Omental fat pad (tissue), 4 donors: ENCODE results near the gene EPHA6. TPM values are rescaled to one million over a fixed set of nuclear protein-coding genes. Genes with fewer than 3 reads are reported as not detected.

ENCODE experiments used
- ATAC-seq: fragments of 150-250 bp; one replicate; pipeline ENCODE4 v1.9.1; 2016; ENCODE audit warnings: mild to moderate bottlenecking, moderate library complexity; ENCODE audit not compliant: low FRiP score
- DNase-seq: peaks from one replicate; pipeline ENCODE4 v3.0.0-alpha.2; 2019; ENCODE audit warnings: low spot score
- CTCF ChIP-seq, 3 donors: fragments of 450-650 bp; IDR thresholded peaks; one replicate each; pipeline ENCODE4 v1.5.1; 2016 to 2017; ENCODE audit warnings: antibody characterized with exemption in 3 of 3, mild to moderate bottlenecking in 3 of 3, moderate library complexity in 2 of 3
- total RNA-seq, 4 donors: library from RNA; depleted of rRNA; stranded (reverse); fragments of >200 nt; gene quantifications; one replicate each; pipeline ENCODE4 v1.1.0, GENCODE V29; 2016

EPHA6 gene
- total RNA-seq, 4 donors from 2014 or later = 0.56 to 5.0 (median 2.4) TPM; not detected in 1

GRCh38 chr3:97689962-97690361, 875.6 kb downstream of the EPHA6 start:
- no peak for DNase-seq
- ATAC-seq = no peak
- TF ChIP-seq CTCF (IDR thresholded peaks at IDR 0.05) = no peak

GRCh38 chr3:97691354-97691753, 877.0 kb downstream of the EPHA6 start:
- ATAC-seq (no peak), DNase-seq (no peak)
- no peak for TF ChIP-seq CTCF (IDR thresholded peaks at IDR 0.05)

- DNase-seq (no peak), ATAC-seq (no peak)
- no peak for TF ChIP-seq CTCF (IDR thresholded peaks at IDR 0.05)
Observed at GRCh38 chr3:97692389-97692788, 878.0 kb downstream of the EPHA6 start.

- TF ChIP-seq CTCF (IDR thresholded peaks at IDR 0.05) = no peak
- DNase-seq = no peak
- no peak for ATAC-seq
Observed at GRCh38 chr3:97692831-97693230, 878.4 kb downstream of the EPHA6 start.

- no peak for ATAC-seq
Observed at GRCh38 chr3:97694876-97695275, 880.5 kb downstream of the EPHA6 start.

GRCh38 chr3:97698691-97699090, 884.3 kb downstream of the EPHA6 start:
- TF ChIP-seq CTCF (IDR thresholded peaks at IDR 0.05) = no peak
- ATAC-seq (no peak), DNase-seq (no peak)

More at GRCh38 chr3:97694876-97695275, 880.5 kb downstream of the EPHA6 start:
- no peak for DNase-seq
- no peak for TF ChIP-seq CTCF (IDR thresholded peaks at IDR 0.05)

GRCh38 chr3:97699889-97700288, 885.5 kb downstream of the EPHA6 start:
- DNase-seq = no peak
- no peak for ATAC-seq
- TF ChIP-seq CTCF (IDR thresholded peaks at IDR 0.05) = no peak
